ENCODE results near the gene IMMP2L.

The IMMP2L gene

DNA sequence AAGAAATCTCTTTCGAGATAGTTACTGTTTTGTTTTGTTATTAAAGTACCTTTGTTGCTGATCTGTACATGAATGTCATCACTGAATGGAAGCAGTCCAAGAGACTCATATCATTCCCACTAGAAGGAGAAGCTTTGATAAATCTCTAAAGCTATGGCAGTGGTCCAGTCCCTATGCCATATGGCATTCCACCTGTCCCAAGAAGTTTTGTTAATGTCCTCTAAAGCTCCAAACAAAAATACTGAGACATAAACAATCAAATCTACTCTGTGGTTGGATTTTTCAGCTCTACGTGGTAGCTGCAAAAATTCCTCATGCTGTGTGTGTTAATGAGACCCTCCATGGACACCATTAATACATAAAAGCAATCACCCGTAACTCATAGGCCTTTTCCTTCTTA, 377.3 kb downstream of the IMMP2L start:
- H3K27me3 ChIP-seq (ENCODE audit: control insufficient read depth, insufficient read depth, low read length, poor library complexity, severe bottlenecking), result no peaks in the 10 kb centered on the region
- 100% methylated on average over 1 to 2 of the region's 3 CpGs for WGBS, 2 experiments

DNA sequence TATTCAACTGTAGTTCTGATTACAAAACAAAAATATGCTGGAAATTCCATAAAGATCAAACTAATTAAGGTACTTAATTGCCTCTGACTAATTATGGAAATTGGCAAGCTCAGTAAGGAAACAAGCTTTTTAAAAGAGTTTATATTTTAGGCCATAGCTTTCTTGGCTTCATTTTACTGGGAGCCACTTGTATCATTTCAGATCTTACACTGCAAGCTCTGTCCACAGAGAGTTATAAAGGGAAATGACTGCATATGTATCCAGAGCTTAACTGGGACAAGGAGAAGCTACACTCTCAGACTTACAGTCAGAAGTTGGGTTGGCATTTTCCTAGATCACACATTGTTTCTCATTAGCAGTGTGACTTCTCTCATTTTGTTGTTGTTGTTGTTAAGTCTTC, 379.0 kb downstream of the IMMP2L start:
- Histone ChIP-seq H3K36me3 (ENCODE audit: control insufficient read depth, insufficient read depth, low read length) (no peaks in the 10 kb centered on the region), H3K4me1 (ENCODE audit: control insufficient read depth, insufficient read depth, low read length) (no peaks in the 10 kb centered on the region), H3K4me3 (ENCODE audit: insufficient read depth, low read depth, low read length) (no peak overlapping the region), H3K27me3 (ENCODE audit: control insufficient read depth, insufficient read depth, low read length, poor library complexity, severe bottlenecking) (no peaks in the 10 kb centered on the region), H3K9me3 (ENCODE audit: control insufficient read depth, low read length) (no peaks in the 10 kb centered on the region), H3K27ac (ENCODE audit: insufficient read depth, low read depth, low read length, poor library complexity, severe bottlenecking) (no peak overlapping the region)

More for the DNA sequence above, 377.3 kb downstream of the IMMP2L start:
- Histone ChIP-seq H3K27ac (ENCODE audit: insufficient read depth, low read depth, low read length, poor library complexity, severe bottlenecking) (no peak overlapping the region), H3K4me3 (ENCODE audit: insufficient read depth, low read depth, low read length) (no peak overlapping the region), H3K36me3 (ENCODE audit: control insufficient read depth, insufficient read depth, low read length) (no peaks in the 10 kb centered on the region), H3K9me3 (ENCODE audit: control insufficient read depth, low read length) (no peaks in the 10 kb centered on the region), H3K4me1 (ENCODE audit: control insufficient read depth, insufficient read depth, low read length) (no peaks in the 10 kb centered on the region)

GRCh38 chr7:111180338-111180737, 382.0 kb downstream of the IMMP2L start:
- H3K27me3 ChIP-seq (ENCODE audit: control insufficient read depth, insufficient read depth, low read length, poor library complexity, severe bottlenecking), result no peaks in the 10 kb centered on the region
- H3K27ac ChIP-seq (ENCODE audit: insufficient read depth, low read depth, low read length, poor library complexity, severe bottlenecking), result no peak overlapping the region
- H3K4me3 ChIP-seq (ENCODE audit: insufficient read depth, low read depth, low read length), result no peak overlapping the region
- H3K36me3 ChIP-seq (ENCODE audit: control insufficient read depth, insufficient read depth, low read length), result no peaks in the 10 kb centered on the region
- no peaks in the 10 kb centered on the region for H3K9me3 ChIP-seq (ENCODE audit: control insufficient read depth, low read length)
- 70% methylated on average over 1 of the region's 1 CpG; no CpG with 5 or more reads in 1 of the 2 experiments for WGBS, 2 experiments
- H3K4me1 ChIP-seq (ENCODE audit: control insufficient read depth, insufficient read depth, low read length), result no peaks in the 10 kb centered on the region

DNA sequence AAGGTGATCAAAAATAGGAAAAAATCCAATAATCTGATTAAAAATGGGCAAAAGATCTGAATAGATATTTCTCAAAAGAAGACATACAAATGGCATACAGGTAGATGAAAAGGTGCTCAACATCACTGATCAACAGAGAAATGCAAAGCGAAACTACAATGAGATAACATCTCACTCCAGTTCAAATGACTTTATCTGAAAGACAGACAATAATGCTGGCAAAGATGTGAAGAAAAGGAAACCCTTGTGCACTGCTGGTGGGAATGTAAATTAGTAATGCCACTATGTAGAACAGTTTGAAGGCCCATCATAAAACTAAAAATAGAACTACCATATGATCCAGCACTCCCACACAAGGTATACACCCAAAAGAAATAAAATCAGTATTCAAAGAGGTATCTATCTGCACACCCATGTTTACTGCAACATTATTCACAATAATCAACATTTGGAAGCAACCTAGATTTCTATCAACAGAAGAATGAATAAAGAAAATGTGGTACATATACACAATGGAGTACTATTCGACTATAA, 386.3 kb downstream of the IMMP2L start:
- Histone ChIP-seq H3K27ac (ENCODE audit: insufficient read depth, low read depth, low read length, poor library complexity, severe bottlenecking) (no peak overlapping the region), H3K4me1 (ENCODE audit: control insufficient read depth, insufficient read depth, low read length) (no peaks in the 10 kb centered on the region), H3K27me3 (ENCODE audit: control insufficient read depth, insufficient read depth, low read length, poor library complexity, severe bottlenecking) (no peaks in the 10 kb centered on the region), H3K36me3 (ENCODE audit: control insufficient read depth, insufficient read depth, low read length) (no peaks in the 10 kb centered on the region), H3K4me3 (ENCODE audit: insufficient read depth, low read depth, low read length) (no peak overlapping the region), H3K9me3 (ENCODE audit: control insufficient read depth, low read length) (no peaks in the 10 kb centered on the region)
- WGBS, 2 experiments, result 90 to 93% methylated on average over 2 of the region's 2 CpGs

DNA sequence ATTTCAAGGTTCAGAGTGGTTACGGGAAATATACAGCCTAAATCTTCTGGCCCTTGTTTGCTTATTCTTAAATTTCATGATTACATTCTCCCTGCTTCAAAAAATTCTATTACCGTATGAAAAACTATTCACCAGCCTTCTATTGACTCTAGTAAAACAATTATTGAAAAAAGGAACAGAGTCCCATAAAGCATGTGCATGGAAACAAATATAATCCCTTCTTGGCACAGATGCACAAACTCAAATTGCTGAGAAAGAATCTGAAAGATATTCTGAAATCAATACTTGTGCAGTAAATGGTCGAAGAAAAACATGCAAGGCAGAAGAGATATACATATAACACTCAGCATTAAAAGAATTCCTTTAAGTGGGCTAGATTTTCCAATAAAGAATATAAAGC, 387.8 kb downstream of the IMMP2L start:
- H3K4me1 ChIP-seq (ENCODE audit: control insufficient read depth, insufficient read depth, low read length), result no peaks in the 10 kb centered on the region
- no peak overlapping the region for H3K27ac ChIP-seq (ENCODE audit: insufficient read depth, low read depth, low read length, poor library complexity, severe bottlenecking)
- H3K9me3 ChIP-seq (ENCODE audit: control insufficient read depth, low read length), result no peaks in the 10 kb centered on the region
- H3K36me3 ChIP-seq (ENCODE audit: control insufficient read depth, insufficient read depth, low read length), result no peaks in the 10 kb centered on the region
- H3K27me3 ChIP-seq (ENCODE audit: control insufficient read depth, insufficient read depth, low read length, poor library complexity, severe bottlenecking), result no peaks in the 10 kb centered on the region
- WGBS, 2 experiments, result 82 to 96% methylated on average over 2 to 3 of the region's 3 CpGs
- H3K4me3 ChIP-seq (ENCODE audit: insufficient read depth, low read depth, low read length), result no peak overlapping the region

- WGBS, 2 experiments, result 91 to 94% methylated on average over 2 of the region's 2 CpGs
- Histone ChIP-seq H3K9me3 (ENCODE audit: control insufficient read depth, low read length) (no peaks in the 10 kb centered on the region), H3K36me3 (ENCODE audit: control insufficient read depth, insufficient read depth, low read length) (no peaks in the 10 kb centered on the region), H3K27me3 (ENCODE audit: control insufficient read depth, insufficient read depth, low read length, poor library complexity, severe bottlenecking) (no peaks in the 10 kb centered on the region), H3K27ac (ENCODE audit: insufficient read depth, low read depth, low read length, poor library complexity, severe bottlenecking) (no peak overlapping the region), H3K4me3 (ENCODE audit: insufficient read depth, low read depth, low read length) (no peak overlapping the region), H3K4me1 (ENCODE audit: control insufficient read depth, insufficient read depth, low read length) (no peaks in the 10 kb centered on the region)
These were observed 388.3 kb downstream of the IMMP2L start for GRCh38 chr7:111173990-111174389.

DNA sequence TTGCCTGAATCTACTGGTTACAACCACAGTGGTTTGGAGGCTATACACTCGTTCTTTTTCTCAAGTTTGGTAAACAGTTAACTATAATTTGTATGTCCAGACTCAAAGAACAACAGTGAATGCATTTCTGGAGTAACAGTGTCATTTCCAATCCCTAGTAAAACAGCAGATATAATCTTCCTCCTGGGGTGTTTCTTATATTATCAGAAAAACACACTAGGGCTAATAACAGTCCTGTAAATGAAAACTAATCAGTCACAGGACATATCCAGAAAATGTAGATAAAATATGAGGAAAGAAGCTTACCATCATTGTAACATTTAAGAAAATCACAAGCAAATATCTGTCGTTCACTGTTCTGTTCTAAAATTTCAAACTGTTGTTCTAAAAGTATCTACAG, 388.8 kb downstream of the IMMP2L start:
- no peak overlapping the region for H3K4me3 ChIP-seq (ENCODE audit: insufficient read depth, low read depth, low read length)
- no peaks in the 10 kb centered on the region for H3K36me3 ChIP-seq (ENCODE audit: control insufficient read depth, insufficient read depth, low read length)
- H3K27ac ChIP-seq (ENCODE audit: insufficient read depth, low read depth, low read length, poor library complexity, severe bottlenecking), result no peak overlapping the region
- WGBS, 2 experiments, result 90 to 92% methylated on average over 2 of the region's 2 CpGs
- H3K9me3 ChIP-seq (ENCODE audit: control insufficient read depth, low read length), result no peaks in the 10 kb centered on the region
- H3K4me1 ChIP-seq (ENCODE audit: control insufficient read depth, insufficient read depth, low read length), result no peaks in the 10 kb centered on the region
- H3K27me3 ChIP-seq (ENCODE audit: control insufficient read depth, insufficient read depth, low read length, poor library complexity, severe bottlenecking), result no peaks in the 10 kb centered on the region

GRCh38 chr7:111172564-111173257, 389.6 kb downstream of the IMMP2L start:
- H3K9me3 ChIP-seq (ENCODE audit: control insufficient read depth, low read length), result no peaks in the 10 kb centered on the region
- WGBS, 2 experiments, result 89 to 97% methylated on average over 2 of the region's 2 CpGs

DNA sequence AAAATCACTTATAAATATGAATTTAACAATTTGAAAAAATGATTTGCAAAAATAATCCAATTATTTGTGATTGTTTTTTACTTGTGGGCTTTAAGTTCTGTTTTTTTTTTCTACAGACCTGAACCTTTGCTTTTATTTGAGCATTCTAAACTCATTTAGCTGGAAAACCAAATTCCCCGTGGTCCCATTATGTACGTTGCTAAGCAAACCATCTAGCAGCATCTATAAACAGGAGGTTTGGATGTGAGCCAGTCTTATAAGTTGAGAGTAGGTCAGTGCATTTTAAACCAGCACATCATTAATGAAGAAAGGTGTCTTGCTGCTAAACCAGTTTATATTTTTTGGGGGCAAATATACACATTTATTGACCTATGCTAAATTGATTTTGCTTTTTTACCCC, 394.1 kb downstream of the IMMP2L start:
- Histone ChIP-seq H3K9me3 (ENCODE audit: control insufficient read depth, low read length) (no peaks in the 10 kb centered on the region), H3K27me3 (ENCODE audit: control insufficient read depth, insufficient read depth, low read length, poor library complexity, severe bottlenecking) (no peaks in the 10 kb centered on the region), H3K4me1 (ENCODE audit: control insufficient read depth, insufficient read depth, low read length) (no peaks in the 10 kb centered on the region), H3K4me3 (ENCODE audit: insufficient read depth, low read depth, low read length) (no peak overlapping the region), H3K36me3 (ENCODE audit: control insufficient read depth, insufficient read depth, low read length) (no peaks in the 10 kb centered on the region), H3K27ac (ENCODE audit: insufficient read depth, low read depth, low read length, poor library complexity, severe bottlenecking) (no peak overlapping the region)
- 87 to 92% methylated on average over 2 of the region's 2 CpGs for WGBS, 2 experiments

More at GRCh38 chr7:111172564-111173257, 389.6 kb downstream of the IMMP2L start:
- Histone ChIP-seq H3K27ac (ENCODE audit: insufficient read depth, low read depth, low read length, poor library complexity, severe bottlenecking) (no peak overlapping the region), H3K36me3 (ENCODE audit: control insufficient read depth, insufficient read depth, low read length) (no peaks in the 10 kb centered on the region), H3K4me3 (ENCODE audit: insufficient read depth, low read depth, low read length) (no peak overlapping the region), H3K27me3 (ENCODE audit: control insufficient read depth, insufficient read depth, low read length, poor library complexity, severe bottlenecking) (no peaks in the 10 kb centered on the region), H3K4me1 (ENCODE audit: control insufficient read depth, insufficient read depth, low read length) (no peaks in the 10 kb centered on the region)

DNA sequence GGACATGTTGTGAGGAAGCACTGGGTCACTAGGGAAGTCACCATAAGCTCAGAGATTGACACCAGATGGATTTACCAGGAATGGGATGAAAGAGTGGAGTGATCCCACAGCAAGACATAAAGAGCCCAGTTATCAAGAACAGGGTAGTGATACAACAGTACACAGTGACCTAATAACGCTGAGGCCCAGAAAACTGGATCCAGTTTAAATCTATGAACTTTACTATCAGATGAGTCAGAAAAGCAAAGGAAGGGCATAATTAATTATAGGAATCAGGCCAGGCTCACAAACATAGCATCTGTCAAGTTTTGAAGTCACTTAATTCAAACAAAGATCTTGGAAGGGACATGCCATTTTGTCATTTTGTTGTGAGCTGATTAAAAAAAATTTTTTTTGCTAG, 397.9 kb downstream of the IMMP2L start:
- WGBS, 2 experiments, result 91 to 100% methylated on average over 1 of the region's 1 CpG
- Histone ChIP-seq H3K4me1 (ENCODE audit: control insufficient read depth, insufficient read depth, low read length) (no peaks in the 10 kb centered on the region), H3K4me3 (ENCODE audit: insufficient read depth, low read depth, low read length) (no peak overlapping the region), H3K36me3 (ENCODE audit: control insufficient read depth, insufficient read depth, low read length) (no peaks in the 10 kb centered on the region), H3K9me3 (ENCODE audit: control insufficient read depth, low read length) (no peaks in the 10 kb centered on the region), H3K27me3 (ENCODE audit: control insufficient read depth, insufficient read depth, low read length, poor library complexity, severe bottlenecking) (no peaks in the 10 kb centered on the region), H3K27ac (ENCODE audit: insufficient read depth, low read depth, low read length, poor library complexity, severe bottlenecking) (no peak overlapping the region)
